HepG2 (cell line): Measurements from ENCODE around the gene LYZL1. TPM values are rescaled to one million over a fixed set of nuclear protein-coding genes. Genes with fewer than 3 reads are reported as not detected.

Experiments
- ATAC-seq: fragments of 200-7000 bp; cut with Tn5 transposase; 3 replicates; pipeline ENCODE4 v1.9.1; 2020; ENCODE audit warnings: mild to moderate bottlenecking, moderate library complexity
- BruUV-seq: library from RNA; stranded (reverse); fragments of 400-500 nt; replicated peaks from 2 replicates; lab custom pipeline; 2021; lab: Mats Ljungman, UMichigan
- CTCF ChIA-PET: fragments of 300-600 bp; formaldehyde crosslinking; extraction: SDS; loops from one replicate; lab custom pipeline; 2021; ENCODE audit warnings: low total read pairs, inconsistent platforms, low intra/inter-chr PET ratio; lab: Yijun Ruan, JAX
- POLR2A ChIA-PET: fragments of 350-600 bp; sonication (Branson Sonifier 250); formaldehyde crosslinking; loops from one replicate; lab custom pipeline; 2020; ENCODE audit warnings: antibody characterized with exemption, inconsistent platforms; lab: Yijun Ruan, JAX
- DNase-seq: peaks from one replicate; pipeline ENCODE4 v3.0.0-alpha.2; 2015; ENCODE audit warnings: low spot score
- FAIRE-seq: peaks from 3 replicates; lab custom pipeline; 2011; peaks lifted over from hg19 to GRCh38; lab: Jason Lieb, UNC
- H2AFZ ChIP-seq: one replicate; pipeline ENCODE4 v1.6.1; 2011; ENCODE audit warnings: low read length, inconsistent platforms
- H3K27ac ChIP-seq: fragments of 300-600 bp; 3 replicates; pipeline ENCODE4 v1.8.0; 2011; ENCODE audit warnings: mixed run types, mild to moderate bottlenecking, mixed read lengths, low read length, inconsistent platforms; ENCODE audit not compliant: insufficient read depth; ENCODE audit errors: extremely low read length
- H3K27me3 ChIP-seq, 2 experiments: fragments of 200-600 bp in 1 of 2; 2 replicates in 1 of 2; 3 replicates in 1 of 2; pipeline versions ENCODE4 v1.6.0 to v1.8.0; 2011; ENCODE audit warnings: low read length in 2 of 2, mild to moderate bottlenecking in 2 of 2, moderate library complexity in 2 of 2, inconsistent platforms in 1 of 2; ENCODE audit not compliant: insufficient read depth in 2 of 2, control insufficient read depth in 1 of 2
- H3K36me3 ChIP-seq, 2 experiments: fragments of 200-600 bp in 1 of 2; replicated peaks in 1 of 2; 2 replicates in 1 of 2; 3 replicates in 1 of 2; pipeline versions ENCODE4 v1.5.1 to v1.8.0; 2011; ENCODE audit warnings: low read length in 2 of 2, inconsistent platforms in 1 of 2; ENCODE audit not compliant: insufficient read depth in 2 of 2, control insufficient read depth in 1 of 2
- H3K4me1 ChIP-seq: 2 replicates; pipeline ENCODE4 v1.5.1; 2012; ENCODE audit warnings: low read length, inconsistent platforms; ENCODE audit not compliant: insufficient read depth
- H3K4me2 ChIP-seq: 2 replicates; pipeline ENCODE4 v1.6.0; 2011; ENCODE audit warnings: low read depth, low read length, inconsistent platforms
- H3K4me3 ChIP-seq, 3 experiments: fragments of 200-600 bp in 1 of 3; sonication (generic), shearing (Covaris generic) in 1 of 3; replicated peaks in 1 of 3; 2 replicates each; pipeline ENCODE4 v1.5.1; 2011 to 2016; ENCODE audit warnings: low read length in 3 of 3, inconsistent platforms in 2 of 3, low read depth in 2 of 3, mild to moderate bottlenecking in 2 of 3, control low read depth in 1 of 3, mixed read lengths in 1 of 3; ENCODE audit not compliant: insufficient read depth in 1 of 3
- H3K79me2 ChIP-seq: one replicate; pipeline ENCODE4 v1.6.1; 2011; ENCODE audit warnings: low read length, inconsistent platforms; ENCODE audit not compliant: insufficient read depth
- H3K9ac ChIP-seq: 2 replicates; pipeline ENCODE4 v1.6.0; 2011; ENCODE audit warnings: mild to moderate bottlenecking, low read depth, low read length, inconsistent platforms; ENCODE audit not compliant: insufficient read depth
- H3K9me3 ChIP-seq: 2 replicates; pipeline ENCODE4 v1.5.1; 2012; ENCODE audit warnings: mild to moderate bottlenecking, low read length
- H4K20me1 ChIP-seq: 2 replicates; pipeline ENCODE4 v1.6.0; 2011; ENCODE audit warnings: inconsistent platforms, mild to moderate bottlenecking, low read length, moderate library complexity; ENCODE audit not compliant: insufficient read depth
- GZF1 ChIP-seq: sonication (generic); formaldehyde crosslinking; IDR thresholded peaks from 2 replicates; pipeline ENCODE4 v1.5.1; 2020; ENCODE audit warnings: mild to moderate bottlenecking, missing genetic modification reagents
- MIER2 ChIP-seq: IDR thresholded peaks from 2 replicates; pipeline ENCODE4 v1.6.1; 2016; ENCODE audit warnings: missing biosample characterization, missing genetic modification reagents
- MLLT10 ChIP-seq: sonication (generic); formaldehyde crosslinking; IDR thresholded peaks from 2 replicates; pipeline ENCODE4 v1.4.0; 2020; ENCODE audit warnings: missing genetic modification reagents
- RELA ChIP-seq: sonication (generic); formaldehyde crosslinking; IDR thresholded peaks from 2 replicates; pipeline ENCODE4 v1.4.0; 2020; ENCODE audit warnings: missing genetic modification reagents
- SOX13 ChIP-seq, 3 experiments: fragments of 450-650 bp in 1 of 3; sonication (generic) in 1 of 3; formaldehyde crosslinking in 1 of 3; IDR thresholded peaks in 2 of 3; conservative IDR thresholded peaks in 1 of 3; 2 replicates each; pipeline versions ENCODE4 v1.5.0 to v1.6.1; 2016 to 2020; ENCODE audit warnings: antibody characterized with exemption in 1 of 3, mild to moderate bottlenecking in 1 of 3, missing compliant biosample characterization in 1 of 3, missing genetic modification reagents in 1 of 3, moderate library complexity in 1 of 3
- TRIM22 ChIP-seq: fragments of 450-650 bp; IDR thresholded peaks from 2 replicates; pipeline ENCODE4 v1.6.1; 2017
- YEATS4 ChIP-seq: sonication (generic); formaldehyde crosslinking; IDR thresholded peaks from 2 replicates; pipeline ENCODE4 v1.4.0; 2020; ENCODE audit warnings: missing genetic modification reagents, borderline replicate concordance
- ZBTB1 ChIP-seq: sonication (generic); formaldehyde crosslinking; IDR thresholded peaks from 2 replicates; pipeline ENCODE4 v1.4.0; 2020; ENCODE audit warnings: missing genetic modification reagents, borderline replicate concordance
- ZGPAT ChIP-seq: IDR thresholded peaks from 2 replicates; pipeline ENCODE4 v1.6.1; 2016; ENCODE audit warnings: mild to moderate bottlenecking
- ZNF124 ChIP-seq: sonication (generic); formaldehyde crosslinking; IDR thresholded peaks from 2 replicates; pipeline ENCODE4 v1.4.0; 2020; ENCODE audit warnings: missing genetic modification reagents
- ZNF317 ChIP-seq: sonication (generic); formaldehyde crosslinking; IDR thresholded peaks from 2 replicates; pipeline ENCODE4 v1.5.0; 2020; ENCODE audit warnings: mild to moderate bottlenecking, missing genetic modification reagents
- ZNF510 ChIP-seq: sonication (generic); formaldehyde crosslinking; IDR thresholded peaks from 2 replicates; pipeline ENCODE4 v1.4.0; 2020; ENCODE audit warnings: low read depth, mild to moderate bottlenecking, missing genetic modification reagents
- ZNF564 ChIP-seq: sonication (generic); formaldehyde crosslinking; IDR thresholded peaks from 2 replicates; pipeline ENCODE4 v1.8.1; 2023; ENCODE audit warnings: mild to moderate bottlenecking, missing genetic modification reagents
- ZNF782 ChIP-seq: sonication (generic); formaldehyde crosslinking; IDR thresholded peaks from 2 replicates; pipeline ENCODE4 v1.4.0; 2020; ENCODE audit warnings: missing genetic modification reagents, mild to moderate bottlenecking, borderline replicate concordance
- WGBS: methylation state at CpG from one replicate; pipeline ENCODE4 v1.1.6; 2017; ENCODE audit warnings: low lambda C conversion rate; 5-methylcytosine and 5-hydroxymethylcytosine counted together
- in situ Hi-C: cut with HindIII; loops from 2 replicates; pipeline ENCODE4 v1.10.0; 2017; ENCODE audit warnings: low pct_unique_long_range_greater_than_20kb; ENCODE audit not compliant: extremely low pct_ligation_motif_present
- intact Hi-C: fragments of 100-400 bp; cut with micrococcal nuclease; formaldehyde crosslinking; loops from one replicate; pipeline ENCODE4 v1.10.0; 2022; ENCODE audit not compliant: unreplicated experiment
- polyA plus RNA-seq, 8 experiments: library from polyadenylated mRNA; depleted of rRNA in 3 of 8; stranded (reverse) in 7 of 8; unstranded in 1 of 8; fragments of >200 nt; fragmentation: Illumina TruSeq in 4 of 8; extraction: Trizol in 4 of 8; gene quantifications; 2 replicates each; pipeline versions ENCODE4 v1.2.1 to v1.2.3, GENCODE V29; 2011 to 2016; ENCODE audit warnings: low read depth in 4 of 8, missing spikeins in 1 of 8, mixed read lengths in 1 of 8; ENCODE audit not compliant: insufficient read depth in 1 of 8
- total RNA-seq, 5 experiments: library from RNA; depleted of rRNA; stranded (reverse); fragments of >200 nt; fragmentation: Illumina TruSeq; extraction: Trizol; gene quantifications; 2 replicates each; pipeline ENCODE4 v1.2.3, GENCODE V29; 2016; ENCODE audit warnings: low read depth in 1 of 5
- TF ChIP-seq, protein P1 (sequence below): sonication (generic); formaldehyde crosslinking; IDR thresholded peaks from 2 replicates; pipeline ENCODE4 v1.5.1; 2020; ENCODE audit warnings: mild to moderate bottlenecking, moderate library complexity, missing genetic modification reagents
- TF ChIP-seq, protein P2 (sequence below): sonication (generic); formaldehyde crosslinking; IDR thresholded peaks from 2 replicates; pipeline ENCODE4 v1.4.0; 2020; ENCODE audit warnings: missing genetic modification reagents, borderline replicate concordance

LYZL1 gene
- total and polyA plus RNA-seq, 2 of the 13 experiments (the other 11 are each of a cell fraction or from before 2014, with no cell fraction given) = not detected

- DNase-seq = no peak
- in situ Hi-C loops = no loop called here
- Histone ChIP-seq H4K20me1 (no peaks in the 10 kb centered on the region), H3K9me3 (no peaks in the 10 kb centered on the region), H2AFZ (no peak overlapping the region), H3K4me2 (no peak overlapping the region), H3K36me3 (no peaks in the 10 kb centered on the region), H3K27ac (no peak overlapping the region), H3K4me1 (no peaks in the 10 kb centered on the region), H3K4me3 (no peak overlapping the region), H3K9ac (no peak overlapping the region), H3K27me3 (no peaks in the 10 kb centered on the region), H3K79me2 (no peaks in the 10 kb centered on the region)
- ChIA-PET CTCF (no interaction called here), POLR2A (no interaction called here)
- no peak for ATAC-seq
- intact Hi-C loops = no loop called here
- 45% methylated on average over 7 of the region's 7 CpGs for WGBS
- BruUV-seq = no TSS peak
- FAIRE-seq = no peak
- no peak for TF ChIP-seq GZF1
- TF ChIP-seq RELA (CRISPR knock-in tag) = no peak
- no peak for TF ChIP-seq ZNF564 (CRISPR knock-in tag)
- TF ChIP-seq ZBTB1 (CRISPR knock-in tag) = no peak
- TF ChIP-seq ZNF317 = no peak
- no peak for TF ChIP-seq ZNF510 (CRISPR knock-in tag)
- TF ChIP-seq, protein P1, sequence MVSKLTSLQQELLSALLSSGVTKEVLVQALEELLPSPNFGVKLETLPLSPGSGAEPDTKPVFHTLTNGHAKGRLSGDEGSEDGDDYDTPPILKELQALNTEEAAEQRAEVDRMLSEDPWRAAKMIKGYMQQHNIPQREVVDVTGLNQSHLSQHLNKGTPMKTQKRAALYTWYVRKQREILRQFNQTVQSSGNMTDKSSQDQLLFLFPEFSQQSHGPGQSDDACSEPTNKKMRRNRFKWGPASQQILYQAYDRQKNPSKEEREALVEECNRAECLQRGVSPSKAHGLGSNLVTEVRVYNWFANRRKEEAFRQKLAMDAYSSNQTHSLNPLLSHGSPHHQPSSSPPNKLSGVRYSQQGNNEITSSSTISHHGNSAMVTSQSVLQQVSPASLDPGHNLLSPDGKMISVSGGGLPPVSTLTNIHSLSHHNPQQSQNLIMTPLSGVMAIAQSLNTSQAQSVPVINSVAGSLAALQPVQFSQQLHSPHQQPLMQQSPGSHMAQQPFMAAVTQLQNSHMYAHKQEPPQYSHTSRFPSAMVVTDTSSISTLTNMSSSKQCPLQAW = no peak
- TF ChIP-seq ZNF124 (CRISPR knock-in tag) = no peak
- no peak for TF ChIP-seq ZNF782 (CRISPR knock-in tag)
- TF ChIP-seq YEATS4 = no peak
- TF ChIP-seq MLLT10 (CRISPR knock-in tag) = no peak
- no peak for TF ChIP-seq TRIM22
- TF ChIP-seq MIER2 (CRISPR knock-in tag) = no peak
- TF ChIP-seq SOX13 (IDR thresholded peaks at IDR 0.05) = no peak
- TF ChIP-seq SOX13 (CRISPR knock-in tag; conservative IDR thresholded peaks at IDR 0.05 in 1 of 2, IDR thresholded peaks at IDR 0.05 in 1 of 2) = no peak
- TF ChIP-seq ZGPAT = no peak
- TF ChIP-seq, protein P2, sequence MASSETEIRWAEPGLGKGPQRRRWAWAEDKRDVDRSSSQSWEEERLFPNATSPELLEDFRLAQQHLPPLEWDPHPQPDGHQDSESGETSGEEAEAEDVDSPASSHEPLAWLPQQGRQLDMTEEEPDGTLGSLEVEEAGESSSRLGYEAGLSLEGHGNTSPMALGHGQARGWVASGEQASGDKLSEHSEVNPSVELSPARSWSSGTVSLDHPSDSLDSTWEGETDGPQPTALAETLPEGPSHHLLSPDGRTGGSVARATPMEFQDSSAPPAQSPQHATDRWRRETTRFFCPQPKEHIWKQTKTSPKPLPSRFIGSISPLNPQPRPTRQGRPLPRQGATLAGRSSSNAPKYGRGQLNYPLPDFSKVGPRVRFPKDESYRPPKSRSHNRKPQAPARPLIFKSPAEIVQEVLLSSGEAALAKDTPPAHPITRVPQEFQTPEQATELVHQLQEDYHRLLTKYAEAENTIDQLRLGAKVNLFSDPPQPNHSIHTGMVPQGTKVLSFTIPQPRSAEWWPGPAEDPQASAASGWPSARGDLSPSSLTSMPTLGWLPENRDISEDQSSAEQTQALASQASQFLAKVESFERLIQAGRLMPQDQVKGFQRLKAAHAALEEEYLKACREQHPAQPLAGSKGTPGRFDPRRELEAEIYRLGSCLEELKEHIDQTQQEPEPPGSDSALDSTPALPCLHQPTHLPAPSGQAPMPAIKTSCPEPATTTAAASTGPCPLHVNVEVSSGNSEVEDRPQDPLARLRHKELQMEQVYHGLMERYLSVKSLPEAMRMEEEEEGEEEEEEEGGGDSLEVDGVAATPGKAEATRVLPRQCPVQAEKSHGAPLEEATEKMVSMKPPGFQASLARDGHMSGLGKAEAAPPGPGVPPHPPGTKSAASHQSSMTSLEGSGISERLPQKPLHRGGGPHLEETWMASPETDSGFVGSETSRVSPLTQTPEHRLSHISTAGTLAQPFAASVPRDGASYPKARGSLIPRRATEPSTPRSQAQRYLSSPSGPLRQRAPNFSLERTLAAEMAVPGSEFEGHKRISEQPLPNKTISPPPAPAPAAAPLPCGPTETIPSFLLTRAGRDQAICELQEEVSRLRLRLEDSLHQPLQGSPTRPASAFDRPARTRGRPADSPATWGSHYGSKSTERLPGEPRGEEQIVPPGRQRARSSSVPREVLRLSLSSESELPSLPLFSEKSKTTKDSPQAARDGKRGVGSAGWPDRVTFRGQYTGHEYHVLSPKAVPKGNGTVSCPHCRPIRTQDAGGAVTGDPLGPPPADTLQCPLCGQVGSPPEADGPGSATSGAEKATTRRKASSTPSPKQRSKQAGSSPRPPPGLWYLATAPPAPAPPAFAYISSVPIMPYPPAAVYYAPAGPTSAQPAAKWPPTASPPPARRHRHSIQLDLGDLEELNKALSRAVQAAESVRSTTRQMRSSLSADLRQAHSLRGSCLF (CRISPR knock-in tag) = no peak
These were observed 23.6 kb upstream of the LYZL1 start for GRCh38 chr10:29265210-29265768.
